NT2/D1 (cell line): ENCODE data around the gene NAALADL2.

ENCODE experiments used
- DNase-seq: peaks from one replicate; pipeline ENCODE4 v3.0.0-alpha.2; 2011; ENCODE audit warnings: low read depth, low spot score
- H3K27me3 ChIP-seq: 2 replicates; pipeline ENCODE4 v1.6.0; 2011; ENCODE audit warnings: mild to moderate bottlenecking; ENCODE audit not compliant: insufficient read length, insufficient read depth
- H3K36me3 ChIP-seq: 2 replicates; pipeline ENCODE4 v1.6.1; 2011; ENCODE audit warnings: mild to moderate bottlenecking, low read length, mixed read lengths; ENCODE audit not compliant: insufficient read depth, insufficient read length
- H3K4me1 ChIP-seq: 2 replicates; pipeline ENCODE4 v1.5.1; 2011; ENCODE audit not compliant: insufficient read depth, insufficient read length
- H3K4me3 ChIP-seq: 2 replicates; pipeline ENCODE4 v1.5.1; 2011; ENCODE audit warnings: low read depth; ENCODE audit not compliant: insufficient read length
- H3K9ac ChIP-seq: 2 replicates; pipeline ENCODE4 v1.6.0; 2011; ENCODE audit warnings: low read depth; ENCODE audit not compliant: insufficient read length
- H3K9me3 ChIP-seq: 2 replicates; pipeline ENCODE4 v1.5.1; 2011; ENCODE audit warnings: mild to moderate bottlenecking, low read length; ENCODE audit not compliant: insufficient read depth
- SUZ12 ChIP-seq: IDR thresholded peaks from 2 replicates; pipeline ENCODE4 v1.6.1; 2011; ENCODE audit not compliant: insufficient read length, insufficient read depth; ENCODE audit errors: extremely low read depth
- YY1 ChIP-seq: IDR thresholded peaks from 2 replicates; pipeline ENCODE4 v1.6.1; 2011; ENCODE audit not compliant: insufficient read length, insufficient read depth
- ZNF274 ChIP-seq: IDR thresholded peaks from 2 replicates; pipeline ENCODE4 v1.6.1; 2011; ENCODE audit warnings: mild to moderate bottlenecking, low read depth, low read length

NAALADL2 gene

GRCh38 chr3:175278680-175279079 lies 419.5 kb downstream of the NAALADL2 start:
- H3K4me1 ChIP-seq, result no peaks in the 10 kb centered on the region
- TF ChIP-seq YY1 (no peak), ZNF274 (no peak), SUZ12 (no peak)

GRCh38 chr3:175279457-175279856 lies 420.3 kb downstream of the NAALADL2 start:
- Histone ChIP-seq H3K9me3 (no peaks in the 10 kb centered on the region), H3K4me3 (no peak overlapping the region), H3K4me1 (no peaks in the 10 kb centered on the region), H3K27me3 (no peaks in the 10 kb centered on the region), H3K36me3 (no peaks in the 10 kb centered on the region), H3K9ac (no peak overlapping the region)
- no peak for TF ChIP-seq YY1
- TF ChIP-seq ZNF274, result no peak
- TF ChIP-seq SUZ12, result no peak
- no peak for DNase-seq

More at GRCh38 chr3:175278680-175279079, 419.5 kb downstream of the NAALADL2 start:
- H3K9me3 ChIP-seq, result no peaks in the 10 kb centered on the region
- no peak overlapping the region for H3K9ac ChIP-seq
- no peak for DNase-seq
- H3K4me3 ChIP-seq, result no peak overlapping the region
- H3K27me3 ChIP-seq, result no peaks in the 10 kb centered on the region
- no peaks in the 10 kb centered on the region for H3K36me3 ChIP-seq

- no peaks in the 10 kb centered on the region for H3K4me1 ChIP-seq
- no peaks in the 10 kb centered on the region for H3K27me3 ChIP-seq
- H3K4me3 ChIP-seq, result no peak overlapping the region
- H3K9ac ChIP-seq, result no peak overlapping the region
- H3K9me3 ChIP-seq, result no peaks in the 10 kb centered on the region
- no peak for DNase-seq
- no peaks in the 10 kb centered on the region for H3K36me3 ChIP-seq
- TF ChIP-seq ZNF274 (no peak), YY1 (no peak), SUZ12 (no peak)
Measured at GRCh38 chr3:175279911-175280310, 420.8 kb downstream of the NAALADL2 start.

GRCh38 chr3:175287361-175287963 lies 428.3 kb downstream of the NAALADL2 start:
- no peak overlapping the region for H3K4me3 ChIP-seq

GRCh38 chr3:175288621-175289020 lies 429.5 kb downstream of the NAALADL2 start:
- H3K27me3 ChIP-seq, result no peaks in the 10 kb centered on the region
- no peaks in the 10 kb centered on the region for H3K36me3 ChIP-seq
- TF ChIP-seq SUZ12 (no peak), ZNF274 (no peak), YY1 (no peak)
- H3K4me3 ChIP-seq, result no peak overlapping the region
- no peaks in the 10 kb centered on the region for H3K4me1 ChIP-seq
- no peaks in the 10 kb centered on the region for H3K9me3 ChIP-seq
- H3K9ac ChIP-seq, result no peak overlapping the region
- no peak for DNase-seq

More at GRCh38 chr3:175287361-175287963, 428.3 kb downstream of the NAALADL2 start:
- H3K9me3 ChIP-seq, result no peaks in the 10 kb centered on the region
- H3K36me3 ChIP-seq, result no peaks in the 10 kb centered on the region
- DNase-seq, result no peak
- TF ChIP-seq ZNF274 (no peak), SUZ12 (no peak), YY1 (no peak)
- no peaks in the 10 kb centered on the region for H3K27me3 ChIP-seq
- H3K9ac ChIP-seq, result no peak overlapping the region
- H3K4me1 ChIP-seq, result no peaks in the 10 kb centered on the region

- DNase-seq, result no peak
Measured at GRCh38 chr3:175294793-175295192, 435.7 kb downstream of the NAALADL2 start.

GRCh38 chr3:175295248-175296130 lies 436.4 kb downstream of the NAALADL2 start:
- no peak overlapping the region for H3K9ac ChIP-seq
- H3K27me3 ChIP-seq, result no peaks in the 10 kb centered on the region
- no peak overlapping the region for H3K4me3 ChIP-seq
- TF ChIP-seq YY1 (no peak), SUZ12 (no peak), ZNF274 (no peak)
- no peaks in the 10 kb centered on the region for H3K36me3 ChIP-seq
- H3K9me3 ChIP-seq, result no peaks in the 10 kb centered on the region
- no peak for DNase-seq
- H3K4me1 ChIP-seq, result no peaks in the 10 kb centered on the region

More at GRCh38 chr3:175294793-175295192, 435.7 kb downstream of the NAALADL2 start:
- no peaks in the 10 kb centered on the region for H3K4me1 ChIP-seq
- no peaks in the 10 kb centered on the region for H3K9me3 ChIP-seq
- no peaks in the 10 kb centered on the region for H3K27me3 ChIP-seq
- H3K4me3 ChIP-seq, result no peak overlapping the region
- TF ChIP-seq ZNF274 (no peak), YY1 (no peak), SUZ12 (no peak)
- H3K9ac ChIP-seq, result no peak overlapping the region
- no peaks in the 10 kb centered on the region for H3K36me3 ChIP-seq
